ENCODE results near the gene NKD1.

NKD1 gene

DNA sequence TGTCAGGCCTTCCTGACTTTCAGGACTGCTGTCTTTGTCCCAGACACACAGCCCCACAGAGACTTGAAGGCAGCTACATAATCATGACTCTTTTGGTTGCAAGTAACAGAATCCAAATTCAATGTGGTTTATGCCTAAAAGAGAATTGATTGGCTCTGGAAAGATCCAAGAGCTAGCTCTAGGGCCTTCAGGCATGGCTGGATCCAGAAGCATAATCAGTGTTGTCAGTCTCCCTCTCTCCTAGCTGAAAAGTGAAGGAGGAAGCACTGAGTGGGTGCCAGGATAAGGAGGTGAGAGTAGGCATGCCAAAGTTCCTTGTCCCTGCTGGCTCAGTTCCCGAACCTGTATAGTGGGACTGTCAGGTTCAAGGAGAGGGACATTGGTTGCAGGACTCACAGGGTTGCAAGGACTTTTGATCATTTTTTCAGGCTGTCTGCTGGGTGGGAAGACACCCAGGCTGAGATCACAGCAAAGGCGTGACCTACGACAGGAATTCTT, 107.4 kb downstream of the NKD1 start:
- H2AFZ ChIP-seq (ENCODE audit: low read length): no peak overlapping the region
- no peak for TF ChIP-seq EZH2phosphoT487 (IDR thresholded peaks at IDR 0.05; ENCODE audit: borderline replicate concordance)
- TF ChIP-seq, protein P1, sequence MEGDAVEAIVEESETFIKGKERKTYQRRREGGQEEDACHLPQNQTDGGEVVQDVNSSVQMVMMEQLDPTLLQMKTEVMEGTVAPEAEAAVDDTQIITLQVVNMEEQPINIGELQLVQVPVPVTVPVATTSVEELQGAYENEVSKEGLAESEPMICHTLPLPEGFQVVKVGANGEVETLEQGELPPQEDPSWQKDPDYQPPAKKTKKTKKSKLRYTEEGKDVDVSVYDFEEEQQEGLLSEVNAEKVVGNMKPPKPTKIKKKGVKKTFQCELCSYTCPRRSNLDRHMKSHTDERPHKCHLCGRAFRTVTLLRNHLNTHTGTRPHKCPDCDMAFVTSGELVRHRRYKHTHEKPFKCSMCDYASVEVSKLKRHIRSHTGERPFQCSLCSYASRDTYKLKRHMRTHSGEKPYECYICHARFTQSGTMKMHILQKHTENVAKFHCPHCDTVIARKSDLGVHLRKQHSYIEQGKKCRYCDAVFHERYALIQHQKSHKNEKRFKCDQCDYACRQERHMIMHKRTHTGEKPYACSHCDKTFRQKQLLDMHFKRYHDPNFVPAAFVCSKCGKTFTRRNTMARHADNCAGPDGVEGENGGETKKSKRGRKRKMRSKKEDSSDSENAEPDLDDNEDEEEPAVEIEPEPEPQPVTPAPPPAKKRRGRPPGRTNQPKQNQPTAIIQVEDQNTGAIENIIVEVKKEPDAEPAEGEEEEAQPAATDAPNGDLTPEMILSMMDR (conservative IDR thresholded peaks at IDR 0.05; ENCODE audit: low read length): no peak
- H3K9ac ChIP-seq (ENCODE audit: low read depth, low read length, poor library complexity, severe bottlenecking): no peak overlapping the region
- H3K79me2 ChIP-seq (ENCODE audit: insufficient read depth, low read length): no peaks in the 10 kb centered on the region
- H3K9me3 ChIP-seq (ENCODE audit: insufficient read depth, low read depth, low read length): no peaks in the 10 kb centered on the region
- H3K27me3 ChIP-seq (ENCODE audit: insufficient read depth, low read length, poor library complexity, severe bottlenecking): no peaks in the 10 kb centered on the region
- peaks cover 7% of the 10 kb centered on the region for H3K4me1 ChIP-seq (ENCODE audit: insufficient read depth, low read length, poor library complexity, severe bottlenecking)
- no peaks in the 10 kb centered on the region for H3F3A ChIP-seq (ENCODE audit: low read depth)
- H3K4me3 ChIP-seq (ENCODE audit: low read length, poor library complexity, severe bottlenecking): no peak overlapping the region
- no peaks in the 10 kb centered on the region for H4K20me1 ChIP-seq (ENCODE audit: insufficient read depth, low read length, poor library complexity, severe bottlenecking)
- no peaks in the 10 kb centered on the region for H3K36me3 ChIP-seq (ENCODE audit: insufficient read depth, low read length)
- H3K9me2 ChIP-seq (replicated peaks; ENCODE audit: low read depth, low read length): no peaks in the 10 kb centered on the region
- no peak overlapping the region for H3K4me2 ChIP-seq (ENCODE audit: low read depth, low read length, poor library complexity, severe bottlenecking)

DNA sequence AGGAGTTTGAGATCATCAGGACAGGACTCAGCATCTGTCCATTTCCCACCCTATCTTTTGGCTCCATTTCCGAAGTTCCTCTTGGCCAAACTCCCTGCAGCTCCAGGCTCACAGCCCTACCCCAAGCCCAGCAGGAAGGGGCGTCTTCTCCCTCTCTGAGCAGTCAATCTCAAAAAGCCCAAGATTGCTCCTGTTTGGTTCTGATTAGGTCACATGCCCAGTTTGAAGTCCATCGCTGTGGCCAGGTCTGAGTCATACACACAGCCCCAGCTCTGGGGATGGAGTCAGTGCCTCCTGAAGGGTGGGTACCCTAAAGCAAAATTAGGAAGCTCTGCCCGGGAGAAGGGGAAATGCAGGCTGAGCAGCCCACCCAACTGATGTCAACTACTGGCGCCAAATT, 109.0 kb downstream of the NKD1 start:
- Histone ChIP-seq H3K4me2 (ENCODE audit: low read depth, low read length, poor library complexity, severe bottlenecking) (no peak overlapping the region), H3K9me3 (ENCODE audit: insufficient read depth, low read depth, low read length) (no peaks in the 10 kb centered on the region), H3K79me2 (ENCODE audit: insufficient read depth, low read length) (no peaks in the 10 kb centered on the region), H3K4me3 (ENCODE audit: low read length, poor library complexity, severe bottlenecking) (no peak overlapping the region), H3F3A (ENCODE audit: low read depth) (no peaks in the 10 kb centered on the region), H3K4me1 (ENCODE audit: insufficient read depth, low read length, poor library complexity, severe bottlenecking) (peaks cover 6% of the 10 kb centered on the region), H3K9ac (ENCODE audit: low read depth, low read length, poor library complexity, severe bottlenecking) (no peak overlapping the region), H4K20me1 (ENCODE audit: insufficient read depth, low read length, poor library complexity, severe bottlenecking) (no peaks in the 10 kb centered on the region), H3K9me2 (replicated peaks; ENCODE audit: low read depth, low read length) (no peaks in the 10 kb centered on the region), H2AFZ (ENCODE audit: low read length) (no peak overlapping the region), H3K27me3 (ENCODE audit: insufficient read depth, low read length, poor library complexity, severe bottlenecking) (no peaks in the 10 kb centered on the region), H3K36me3 (ENCODE audit: insufficient read depth, low read length) (no peaks in the 10 kb centered on the region)
- TF ChIP-seq, protein P1 (conservative IDR thresholded peaks at IDR 0.05; ENCODE audit: low read length): no peak
- no peak for TF ChIP-seq EZH2phosphoT487 (IDR thresholded peaks at IDR 0.05; ENCODE audit: borderline replicate concordance)

DNA sequence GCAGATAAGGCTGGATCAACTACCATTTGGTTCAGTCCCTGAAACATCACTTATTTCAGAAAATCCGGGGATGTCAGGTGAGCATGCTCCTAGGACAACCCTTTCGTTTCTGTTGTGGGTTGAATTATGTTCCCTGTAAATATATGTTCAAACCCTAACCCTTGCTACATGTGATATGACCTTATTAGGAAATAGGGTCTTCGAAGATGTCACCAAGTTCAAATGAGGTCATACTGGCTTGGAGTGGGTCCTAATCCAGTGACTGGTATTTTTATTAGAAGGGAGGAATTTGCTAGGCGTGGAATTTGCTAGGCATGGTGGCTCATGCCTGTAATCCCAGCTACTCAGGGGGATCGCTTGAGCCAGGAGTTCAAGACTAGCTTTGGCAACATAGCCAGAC, 111.6 kb downstream of the NKD1 start:
- Histone ChIP-seq H3K79me2 (ENCODE audit: insufficient read depth, low read length) (no peaks in the 10 kb centered on the region), H3K4me3 (ENCODE audit: low read length, poor library complexity, severe bottlenecking) (no peak overlapping the region), H2AFZ (ENCODE audit: low read length) (no peak overlapping the region), H3K9me2 (replicated peaks; ENCODE audit: low read depth, low read length) (no peaks in the 10 kb centered on the region), H3K27me3 (ENCODE audit: insufficient read depth, low read length, poor library complexity, severe bottlenecking) (no peaks in the 10 kb centered on the region), H4K20me1 (ENCODE audit: insufficient read depth, low read length, poor library complexity, severe bottlenecking) (no peaks in the 10 kb centered on the region), H3K4me2 (ENCODE audit: low read depth, low read length, poor library complexity, severe bottlenecking) (no peak overlapping the region), H3K9ac (ENCODE audit: low read depth, low read length, poor library complexity, severe bottlenecking) (no peak overlapping the region), H3K36me3 (ENCODE audit: insufficient read depth, low read length) (no peaks in the 10 kb centered on the region), H3K9me3 (ENCODE audit: insufficient read depth, low read depth, low read length) (no peaks in the 10 kb centered on the region), H3F3A (ENCODE audit: low read depth) (no peaks in the 10 kb centered on the region), H3K4me1 (ENCODE audit: insufficient read depth, low read length, poor library complexity, severe bottlenecking) (no peaks in the 10 kb centered on the region)
- TF ChIP-seq EZH2phosphoT487 (IDR thresholded peaks at IDR 0.05; ENCODE audit: borderline replicate concordance): no peak
- TF ChIP-seq, protein P1 (conservative IDR thresholded peaks at IDR 0.05; ENCODE audit: low read length): no peak

All from Loucy (cell line).